Non-pigmented ciliary epithelial cell (primary cell): ENCODE measurements around the gene GDPD4.

Experiments used
- DNase-seq: peaks from one replicate; pipeline ENCODE4 v3.0.0-alpha.2; 2010; ENCODE audit warnings: low read depth

The GDPD4 gene

DNA sequence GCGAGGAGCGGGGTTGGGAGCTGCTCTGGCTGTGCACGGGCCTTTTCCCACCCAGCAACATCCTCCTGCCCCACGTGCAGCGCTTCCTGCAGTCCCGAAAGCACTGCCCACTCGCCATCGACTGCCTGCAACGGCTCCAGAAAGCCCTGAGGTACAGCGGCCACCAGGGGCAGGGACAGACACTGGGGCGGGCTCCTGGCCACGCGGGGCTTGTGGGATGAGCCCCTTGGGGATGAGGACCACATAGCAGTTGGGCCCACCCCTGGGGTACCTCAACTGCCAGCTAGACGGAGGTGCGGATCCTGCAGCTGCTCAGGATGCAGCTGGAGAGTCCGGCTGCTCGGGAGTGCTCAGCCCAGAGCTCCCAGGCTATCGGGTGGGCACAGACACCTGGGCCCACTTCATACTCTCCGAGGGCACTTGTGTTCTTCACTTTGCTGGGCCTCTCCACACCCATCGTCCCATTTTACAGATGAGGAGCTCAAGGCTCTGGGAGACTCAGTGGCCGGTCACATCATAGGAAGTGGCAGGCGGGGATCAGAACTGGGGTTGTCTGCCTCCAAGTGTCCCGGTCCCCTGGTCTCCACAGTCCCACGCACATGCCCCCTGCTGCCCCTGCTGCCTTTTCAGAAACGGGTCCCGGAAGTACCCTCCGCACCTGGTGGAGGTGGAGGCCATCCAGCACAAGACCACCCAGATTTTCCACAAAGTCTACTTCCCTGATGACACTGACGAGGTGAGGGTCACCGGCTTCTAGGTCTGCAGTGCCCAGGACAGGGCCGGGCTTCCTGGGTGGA, 95.8 kb downstream of the GDPD4 start:
- DNase-seq: no peak

DNA sequence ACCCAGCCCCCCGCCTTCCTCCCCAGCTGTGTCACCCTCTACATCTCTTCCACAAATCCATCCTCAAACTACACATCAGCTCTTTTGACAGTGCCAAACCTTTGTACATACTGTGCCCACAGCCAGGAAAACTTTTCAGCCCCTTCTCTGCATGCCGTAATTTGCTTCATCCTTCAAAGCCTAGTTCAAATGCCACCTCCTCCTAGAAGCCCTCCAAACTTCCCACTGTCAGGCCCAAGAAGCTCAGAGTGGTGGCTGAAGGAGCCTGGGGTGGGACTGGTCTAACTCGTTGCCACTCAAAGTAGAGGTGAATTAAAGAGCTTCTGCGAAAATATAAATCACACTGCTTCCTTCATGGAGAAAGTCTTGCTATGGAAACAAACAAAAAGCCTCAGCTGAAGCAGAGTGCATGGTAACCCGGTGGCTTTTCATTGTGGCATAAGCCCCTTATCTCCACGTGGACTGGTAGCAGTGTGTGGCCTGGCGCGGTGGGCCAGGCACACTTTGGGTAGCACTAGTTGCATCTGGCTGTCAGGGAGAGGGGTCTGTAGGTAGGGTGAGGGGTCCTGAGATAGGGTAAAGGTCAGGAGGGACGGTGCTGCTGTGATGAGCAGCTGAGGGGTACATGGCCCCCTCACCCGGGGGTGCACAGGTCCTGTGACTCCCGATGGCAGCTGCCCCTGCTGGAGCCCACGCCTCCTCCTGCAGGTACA, 96.6 kb downstream of the GDPD4 start:
- DNase-seq: no peak

DNA sequence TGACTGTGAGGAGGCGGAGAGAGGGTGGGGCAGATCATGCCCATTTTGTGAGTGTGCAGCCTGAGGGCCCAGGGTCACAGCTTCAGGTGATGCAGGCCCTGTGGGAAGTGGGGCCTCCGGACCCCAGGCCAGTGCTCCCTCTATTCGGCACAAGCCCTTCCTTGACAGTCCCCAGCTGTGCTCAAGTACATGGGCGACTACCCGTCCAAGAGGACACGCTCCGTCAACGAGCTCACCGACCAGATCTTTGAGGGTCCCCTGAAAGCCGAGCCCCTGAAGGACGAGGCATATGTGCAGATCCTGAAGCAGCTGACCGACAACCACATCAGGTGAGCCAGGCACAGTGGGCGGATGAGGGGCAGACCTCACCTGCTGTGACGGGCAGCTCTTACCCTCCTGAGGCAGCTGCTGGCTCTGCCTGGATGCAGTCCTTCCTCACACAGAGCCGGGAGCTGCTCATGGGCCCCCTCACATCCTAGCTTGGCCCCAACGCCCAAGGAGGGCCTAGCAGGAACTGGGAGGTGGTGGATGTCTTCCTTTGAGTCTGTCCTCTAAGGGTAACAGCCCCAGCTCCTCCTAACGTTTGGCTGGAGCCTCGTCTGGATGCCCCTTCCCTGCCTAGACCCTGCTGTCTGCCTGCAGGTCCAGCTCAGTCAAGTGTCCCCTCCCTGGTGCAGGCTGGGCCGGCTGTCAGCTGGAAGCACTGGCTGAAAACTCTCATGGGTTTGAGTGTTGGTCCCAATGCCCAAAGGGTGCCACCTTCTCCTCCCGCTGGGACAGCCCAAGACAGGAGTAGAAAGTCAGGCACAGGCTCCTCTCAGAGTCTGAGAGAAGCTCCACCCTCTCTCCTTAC, 97.4 kb downstream of the GDPD4 start:
- no peak for DNase-seq

DNA sequence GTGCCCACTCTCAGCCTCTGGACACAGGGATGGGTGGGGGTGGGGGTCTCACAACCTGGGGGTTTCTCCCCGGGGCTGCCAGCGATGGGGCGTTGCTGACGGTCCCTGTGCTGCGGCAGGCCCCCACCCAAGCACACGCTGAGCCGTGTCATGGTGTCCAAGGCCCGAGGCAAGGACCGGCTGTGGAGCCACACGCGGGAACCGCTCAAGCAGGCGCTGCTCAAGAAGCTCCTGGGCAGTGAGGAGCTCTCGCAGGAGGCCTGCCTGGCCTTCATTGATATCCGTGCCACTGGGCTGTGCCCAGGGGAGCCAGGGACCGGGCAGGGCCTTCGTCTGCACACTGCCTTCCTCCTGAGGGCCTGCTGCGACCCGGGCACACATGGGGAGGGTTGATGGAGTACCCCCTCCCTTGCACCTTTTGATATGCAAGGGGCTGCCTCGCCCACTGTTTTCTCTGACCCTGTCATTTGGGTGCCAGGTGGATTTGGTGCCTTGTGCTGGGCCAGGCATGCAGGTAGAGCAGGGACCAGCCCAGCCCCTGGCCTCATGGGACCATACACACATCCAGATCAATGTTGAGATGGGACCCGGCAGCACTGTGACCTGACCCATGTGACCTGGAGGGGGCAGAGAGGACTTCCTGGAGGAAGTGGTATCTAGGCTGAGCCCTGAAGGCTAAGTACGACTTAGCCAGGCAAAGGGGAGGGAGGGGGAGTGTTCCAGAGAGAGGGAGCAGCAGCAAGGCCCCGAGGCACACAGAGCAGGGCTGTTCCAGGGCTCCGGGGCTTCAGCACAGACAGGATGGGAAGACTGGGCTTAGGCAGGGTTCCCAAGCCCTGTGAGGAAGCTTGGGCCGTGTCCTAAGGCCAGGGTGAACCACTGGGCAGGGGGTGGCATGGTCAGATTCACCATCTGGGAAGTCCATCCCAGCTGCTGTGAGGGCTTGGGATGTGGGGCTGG, 98.3 kb downstream of the GDPD4 start:
- DNase-seq: no peak

DNA sequence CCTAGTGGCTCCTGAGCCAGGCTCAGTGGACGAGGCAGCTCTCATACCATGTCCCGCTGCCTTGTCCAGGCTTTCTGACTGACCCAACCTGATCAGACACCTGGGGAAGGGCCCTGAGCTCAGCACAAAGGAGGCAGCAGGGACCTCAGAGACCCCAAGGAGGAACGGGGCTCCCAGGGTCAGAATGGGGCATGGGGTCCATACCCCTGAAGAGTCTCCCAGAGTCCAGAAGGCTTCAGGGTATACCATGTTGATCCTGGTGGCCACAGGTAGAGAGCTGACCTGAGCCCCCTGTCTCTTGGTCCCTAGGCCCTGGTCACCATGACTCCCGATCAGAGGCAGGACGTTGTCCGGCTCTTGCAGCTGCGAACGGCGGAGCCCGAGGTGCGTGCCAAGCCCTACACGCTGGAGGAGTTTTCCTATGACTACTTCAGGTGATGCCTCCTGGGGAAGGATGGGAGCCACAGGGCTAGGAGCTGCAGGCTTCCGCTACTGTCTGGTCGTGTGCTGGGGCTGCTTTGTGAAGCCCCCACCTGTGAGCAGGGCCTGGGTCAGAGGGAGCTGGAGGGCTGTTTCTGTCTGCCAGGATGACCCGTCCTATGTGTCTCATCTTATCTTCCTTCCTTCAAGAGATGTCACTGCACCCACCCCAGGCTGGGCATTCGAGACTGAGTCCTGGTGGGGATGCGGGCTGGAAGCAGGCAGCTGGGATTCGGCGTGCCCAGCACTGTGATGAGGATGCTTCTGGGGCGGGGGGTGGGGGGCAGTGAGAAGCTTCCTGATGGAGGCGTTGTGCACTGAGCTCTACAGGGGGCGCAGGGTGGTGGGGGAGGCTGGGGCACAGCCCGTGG, 99.3 kb downstream of the GDPD4 start:
- DNase-seq: no peak

DNA sequence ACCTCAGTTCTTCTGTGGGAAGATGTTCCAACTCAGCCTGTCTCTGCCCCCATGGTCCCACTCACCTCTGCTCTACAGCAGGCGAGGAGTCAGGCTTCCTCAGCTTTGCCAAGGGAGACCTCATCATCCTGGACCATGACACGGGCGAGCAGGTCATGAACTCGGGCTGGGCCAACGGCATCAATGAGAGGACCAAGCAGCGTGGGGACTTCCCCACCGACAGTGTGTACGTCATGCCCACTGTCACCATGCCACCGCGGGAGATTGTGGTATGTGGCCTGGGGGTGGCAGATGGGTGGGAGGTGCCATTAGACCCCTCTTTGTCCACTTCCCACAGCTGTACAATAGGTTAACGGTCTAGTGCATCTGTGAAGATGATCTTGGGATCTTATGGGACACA, 100.1 kb downstream of the GDPD4 start:
- DNase-seq: no peak

DNA sequence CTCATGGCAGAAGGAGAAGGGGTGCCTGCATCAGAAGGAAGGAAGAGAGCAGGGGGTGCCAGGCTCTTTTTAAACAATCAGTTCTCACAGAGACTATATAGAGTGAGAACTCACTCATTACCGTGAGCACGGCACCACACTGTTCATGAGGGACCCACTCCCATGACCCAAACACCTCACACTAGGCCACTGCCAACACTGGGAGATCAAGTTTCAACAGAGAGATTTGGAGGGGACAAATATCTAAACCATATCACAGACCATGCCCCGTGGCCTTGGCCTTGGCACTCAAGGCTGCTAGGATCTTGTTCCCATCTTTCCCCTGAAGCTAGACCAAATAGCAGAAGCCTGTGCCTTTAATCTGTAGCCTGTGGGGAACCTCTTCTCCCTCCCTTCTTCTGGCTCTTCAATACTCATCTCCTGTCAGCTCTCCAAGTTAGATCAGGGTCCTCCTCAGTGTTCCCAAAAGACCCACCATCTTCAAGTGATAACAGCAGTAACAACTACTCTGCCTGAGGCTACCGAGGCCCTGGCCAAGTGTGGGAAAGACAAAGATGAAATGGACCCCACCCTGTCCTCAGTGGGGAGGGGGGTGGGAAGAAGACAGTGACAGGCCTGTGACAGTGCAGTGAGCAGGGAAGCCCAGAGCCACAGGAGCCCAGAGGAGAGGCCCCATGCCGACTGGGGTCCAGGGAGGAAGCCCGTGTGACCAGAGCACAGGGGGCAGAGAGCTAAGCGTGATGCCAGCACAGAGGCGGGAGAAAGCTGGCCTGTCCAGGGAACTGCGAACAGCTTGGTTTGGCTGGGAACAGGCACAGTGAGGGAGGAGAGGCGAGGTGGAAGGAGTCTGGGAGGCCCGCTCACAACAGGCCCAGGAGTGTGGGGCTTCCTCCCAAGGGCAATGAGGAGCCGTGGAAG, 100.9 kb downstream of the GDPD4 start:
- no peak for DNase-seq

DNA sequence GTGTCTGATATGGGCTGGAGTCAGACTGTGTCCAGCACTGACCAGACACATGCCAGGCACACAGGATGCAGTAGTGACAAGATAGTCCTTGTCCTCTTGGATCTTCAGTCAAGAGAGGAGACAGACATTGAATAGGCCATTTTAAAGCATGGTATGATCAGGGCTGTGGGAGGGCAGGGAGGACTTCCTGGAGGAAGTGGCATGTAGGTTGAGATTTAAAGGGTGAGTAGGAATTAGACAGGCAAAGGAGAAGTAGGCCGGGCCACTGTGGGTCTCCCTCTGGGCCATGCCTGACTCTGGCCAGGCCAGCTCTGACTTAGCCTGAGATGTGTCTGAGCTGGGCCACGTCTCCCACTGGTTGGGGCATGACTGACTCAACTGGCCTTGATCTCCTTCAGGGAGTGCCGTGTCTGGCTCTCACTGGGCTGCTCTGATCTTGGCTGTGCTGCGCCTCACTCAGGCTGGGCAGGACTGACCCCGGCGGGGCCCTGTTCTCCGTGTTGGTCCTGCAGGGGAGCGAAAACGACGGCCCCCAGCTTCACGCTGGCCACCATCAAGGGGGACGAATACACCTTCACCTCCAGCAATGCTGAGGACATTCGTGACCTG, 102.2 kb downstream of the GDPD4 start:
- DNase-seq: no peak

DNA sequence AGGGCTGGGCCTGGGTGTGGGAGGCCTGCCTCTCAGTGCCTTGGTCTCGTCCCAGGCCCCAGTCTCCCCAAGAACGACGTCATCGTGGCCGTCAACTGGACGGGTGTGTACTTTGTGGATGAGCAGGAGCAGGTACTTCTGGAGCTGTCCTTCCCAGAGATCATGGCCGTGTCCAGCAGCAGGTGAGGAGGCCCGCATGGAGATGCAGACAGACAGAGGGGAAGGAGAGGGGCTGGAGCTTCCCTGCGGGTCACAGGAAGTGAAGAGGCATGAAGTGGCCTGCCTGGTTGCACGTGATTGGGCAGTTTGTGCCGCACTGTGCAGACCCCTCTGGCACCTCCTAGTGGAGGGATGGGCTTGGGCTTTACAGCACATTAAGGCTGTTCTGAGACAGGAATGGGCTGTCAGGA, 103.0 kb downstream of the GDPD4 start:
- DNase-seq: no peak

DNA sequence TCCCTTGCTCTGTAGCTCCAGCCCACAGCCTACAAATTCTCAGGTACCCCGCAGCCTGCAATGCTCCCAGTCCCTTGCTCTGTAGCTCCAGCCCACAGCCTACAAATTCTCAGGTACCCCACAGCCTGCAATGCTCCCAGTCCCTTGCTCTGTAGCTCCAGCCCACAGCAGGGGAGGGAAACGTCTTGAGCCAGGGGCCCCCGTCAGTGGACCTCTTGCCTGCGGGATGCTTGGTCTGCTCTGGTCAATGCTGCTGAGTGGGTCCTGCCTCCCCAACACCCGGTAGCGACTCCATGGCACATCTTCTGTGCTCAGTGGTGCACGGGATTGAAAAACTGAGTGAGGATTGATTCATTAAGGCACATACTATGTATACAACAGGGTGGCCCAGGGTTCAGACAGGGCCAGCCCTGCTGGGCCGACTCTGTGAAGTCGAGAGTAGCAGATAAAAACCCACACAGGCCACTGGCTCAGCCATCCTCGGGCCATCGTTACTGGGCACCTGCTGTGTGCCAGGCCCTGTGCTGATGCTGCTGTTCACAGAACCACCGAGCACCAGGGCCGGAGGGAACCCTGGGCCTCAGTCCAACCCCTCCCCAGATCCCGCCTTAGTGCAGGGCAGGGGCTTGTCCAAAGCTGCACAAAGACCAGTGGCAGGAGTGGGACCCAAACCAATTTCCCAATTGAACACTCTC, 103.7 kb downstream of the GDPD4 start:
- DNase-seq: no peak

DNA sequence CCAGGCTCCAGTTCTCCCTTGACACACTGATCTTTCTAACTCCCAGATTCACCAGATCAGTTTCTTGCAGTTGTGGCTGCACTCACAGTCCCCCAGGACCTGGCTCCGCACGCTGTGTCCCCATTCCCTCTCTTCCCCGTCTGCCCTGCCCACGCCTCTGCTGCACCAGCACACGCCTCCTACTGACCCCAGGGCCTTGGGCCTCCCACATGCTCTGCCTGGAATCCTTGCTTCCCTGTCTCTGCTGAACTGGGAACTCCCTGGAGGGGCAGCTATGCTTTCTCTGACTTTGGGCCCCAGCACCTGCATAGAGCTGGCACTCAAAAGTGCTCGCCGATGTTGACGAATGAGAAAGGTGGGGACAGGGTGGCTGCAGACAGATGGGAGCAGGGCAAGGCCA, 104.5 kb downstream of the GDPD4 start:
- no peak for DNase-seq

DNA sequence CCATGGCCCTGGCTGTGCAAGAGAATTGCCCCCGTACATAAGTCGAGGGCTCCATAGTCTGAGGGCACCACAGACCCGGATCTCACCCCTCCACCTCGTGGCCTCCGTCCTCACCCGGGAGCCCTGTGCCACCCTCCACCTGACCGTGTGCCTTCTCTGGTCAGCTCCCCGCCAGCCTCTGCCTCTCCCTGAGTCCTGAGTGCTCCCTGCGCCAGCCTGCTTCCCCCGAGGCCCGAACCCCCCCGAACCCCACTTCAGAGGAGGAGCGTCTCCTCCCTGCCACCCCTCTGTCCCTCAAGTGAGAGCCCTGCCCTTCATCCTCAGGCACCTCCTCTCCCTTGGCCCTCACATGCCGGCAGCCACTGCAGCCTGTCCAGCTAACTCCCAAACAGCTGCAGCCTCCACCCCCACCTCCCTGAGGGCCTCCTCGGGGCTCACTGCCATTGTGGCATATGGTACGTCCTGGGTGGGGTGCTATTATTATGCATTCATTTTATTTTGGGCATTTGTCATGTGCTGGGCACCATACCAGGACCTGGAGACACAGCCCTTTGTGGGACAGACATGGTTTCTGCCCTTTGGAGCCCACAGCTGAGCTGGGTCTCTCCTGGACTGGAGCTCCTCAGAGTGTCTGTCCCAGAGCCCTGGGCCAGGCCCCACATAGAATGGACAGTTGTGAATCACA, 106.3 kb downstream of the GDPD4 start:
- no peak for DNase-seq

DNA sequence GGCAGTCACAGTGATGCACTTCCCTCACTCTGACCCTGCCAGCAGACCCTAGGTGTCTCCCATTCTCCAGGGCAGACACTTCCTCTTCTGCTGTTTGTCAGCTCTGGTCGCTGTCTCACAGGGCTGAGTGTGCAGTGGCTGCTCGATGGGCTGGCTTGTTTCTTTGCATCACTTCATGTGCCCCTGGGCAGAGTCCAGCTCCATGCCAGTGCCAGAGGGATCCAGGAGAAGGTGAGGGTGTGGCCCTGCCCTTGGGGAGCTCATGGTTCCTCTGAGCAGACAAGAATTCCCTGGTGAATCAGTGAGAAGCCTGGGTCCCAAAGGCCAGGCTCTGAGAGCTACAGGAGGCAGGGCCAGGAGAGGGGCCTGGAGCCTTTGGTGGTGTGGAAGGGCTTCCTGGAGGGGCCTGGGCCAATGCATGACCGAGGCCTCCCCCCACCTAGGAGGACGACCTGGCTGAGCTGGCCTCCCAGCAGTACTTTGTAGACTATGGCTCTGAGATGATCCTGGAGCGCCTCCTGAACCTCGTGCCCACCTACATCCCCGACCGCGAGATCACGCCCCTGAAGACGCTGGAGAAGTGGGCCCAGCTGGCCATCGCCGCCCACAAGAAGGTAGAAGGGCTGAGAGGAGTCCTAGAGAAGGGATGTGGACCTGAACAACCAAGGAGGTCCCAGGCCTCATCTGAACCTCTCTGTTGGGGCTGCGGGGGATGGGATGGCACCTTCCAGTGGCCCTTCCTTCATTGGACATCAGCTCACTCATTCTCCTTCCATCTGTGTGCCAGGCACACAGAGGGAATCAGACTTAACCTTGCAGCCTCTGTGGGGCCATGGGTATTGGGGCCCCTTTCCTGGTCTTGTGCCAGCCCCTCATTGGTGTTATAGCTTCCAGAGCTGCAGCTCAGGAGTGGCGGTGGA, 107.3 kb downstream of the GDPD4 start:
- DNase-seq: no peak

DNA sequence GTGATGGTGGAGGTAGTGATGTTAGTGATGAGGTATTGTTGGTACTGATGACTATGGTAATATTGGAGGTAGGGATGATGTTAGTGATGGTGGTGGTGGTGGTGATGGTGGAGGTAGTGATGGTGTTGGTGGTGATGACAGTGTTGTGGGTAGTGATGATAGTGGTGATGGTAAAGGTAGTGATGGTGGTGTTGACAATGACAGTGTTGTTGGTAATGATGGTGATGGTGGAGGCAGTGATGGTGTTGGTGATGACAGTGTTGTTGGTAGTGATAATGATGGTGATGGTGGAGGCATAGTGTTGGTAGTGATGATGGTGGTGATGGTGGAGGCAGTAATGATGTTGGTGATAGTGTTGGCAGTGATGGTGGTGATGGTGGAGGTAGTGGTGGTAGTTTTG, 108.3 kb downstream of the GDPD4 start:
- DNase-seq: no peak

DNA sequence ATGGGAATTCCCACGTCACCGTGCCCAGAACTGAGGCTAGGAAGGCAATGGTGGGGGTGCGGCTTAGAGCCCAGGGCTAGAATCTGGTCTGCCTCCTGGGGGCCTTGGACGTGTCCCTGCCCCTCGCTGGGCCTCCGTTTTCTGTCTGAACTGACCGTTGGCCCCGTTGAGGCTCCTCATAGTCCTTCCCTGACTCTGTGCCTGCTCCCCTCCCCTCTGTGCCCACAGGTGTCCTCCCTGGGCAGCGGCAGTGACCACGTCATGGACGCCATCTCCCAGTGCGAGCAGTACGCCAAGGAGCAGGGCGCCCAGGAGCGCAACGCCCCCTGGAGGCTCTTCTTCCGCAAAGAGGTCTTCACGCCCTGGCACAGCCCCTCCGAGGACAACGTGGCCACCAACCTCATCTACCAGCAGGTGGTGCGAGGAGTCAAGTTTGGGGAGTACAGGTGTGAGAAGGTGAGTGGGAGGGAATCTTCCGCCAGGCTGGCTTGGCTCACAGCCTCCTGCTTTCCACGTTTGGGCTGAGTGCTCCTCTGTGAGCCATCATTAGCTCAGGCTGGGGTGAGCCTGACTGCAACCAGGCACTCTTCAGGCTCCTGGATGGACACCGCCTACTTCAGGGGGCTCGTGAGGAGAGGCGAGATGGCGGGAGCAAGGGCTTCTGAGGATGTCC, 109.5 kb downstream of the GDPD4 start:
- no peak for DNase-seq

DNA sequence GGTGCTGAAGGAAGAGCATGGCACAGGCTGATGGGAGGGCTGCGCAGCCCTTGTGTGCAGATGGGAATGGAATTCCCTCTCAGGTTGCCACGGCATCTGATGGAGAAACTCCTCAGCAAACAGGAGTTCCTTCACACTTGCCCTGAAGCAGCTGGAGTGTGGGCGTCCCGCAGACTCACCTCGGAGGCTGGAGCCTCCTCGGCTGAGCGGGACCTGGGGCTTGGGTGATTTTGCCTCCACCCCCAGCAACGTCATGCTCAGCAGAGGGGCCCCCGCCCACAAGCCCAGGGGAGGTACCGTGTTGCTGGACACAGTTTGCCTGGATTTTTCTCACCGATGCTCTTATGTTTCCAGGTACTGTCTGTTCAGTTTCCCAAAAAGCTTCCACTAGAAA, 110.1 kb downstream of the GDPD4 start:
- no peak for DNase-seq
